Measurements from ENCODE around the gene TPD52L2. TPM values are rescaled to one million over a fixed set of nuclear protein-coding genes. Genes with fewer than 3 reads are reported as not detected.

The TPD52L2 gene
- total RNA-seq, 4 donors from 2014 or later = 85.9 to 101 (median 94.7) TPM

DNA sequence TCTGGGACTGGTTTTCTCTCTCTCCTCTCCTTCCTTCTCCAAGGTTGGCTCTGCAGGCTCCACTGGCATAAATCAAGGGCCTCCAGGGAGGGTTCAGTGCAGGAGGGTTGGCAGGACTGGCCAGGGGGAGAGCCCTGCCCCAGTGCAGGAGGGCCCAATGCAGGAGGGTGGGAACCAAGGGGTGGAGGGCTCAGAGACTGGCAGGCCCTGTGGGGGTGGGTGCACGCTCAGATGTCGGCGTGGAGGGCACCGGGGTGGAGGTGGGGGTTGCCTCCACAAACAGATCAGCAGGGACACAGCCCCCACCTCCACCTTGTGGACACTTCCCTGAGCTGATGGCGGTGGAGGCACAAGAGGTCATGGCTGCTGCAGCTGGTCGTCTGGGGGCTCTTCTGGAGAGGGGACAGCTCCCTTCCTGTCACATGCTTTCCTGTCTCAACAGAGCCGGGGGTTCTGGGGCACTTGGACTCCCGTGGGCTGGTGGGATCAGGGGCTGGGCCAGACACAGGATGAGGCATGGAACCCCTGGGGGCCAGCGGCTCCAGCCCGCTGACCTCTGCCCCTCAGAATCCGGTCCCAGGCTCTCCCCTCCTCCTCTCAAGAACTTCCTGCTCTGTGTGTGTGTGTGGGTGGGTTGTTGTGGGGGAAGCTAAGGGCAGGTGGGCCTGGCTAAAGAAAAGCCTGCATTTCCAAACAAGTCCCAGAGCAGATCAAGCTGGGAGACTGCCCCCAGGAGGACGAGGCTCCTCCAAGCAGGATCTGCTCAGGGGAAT is 6.5 kb upstream of the TPD52L2 start:
- intact Hi-C loops (cut with DNase I; ENCODE audit: low total_unique reads) = no loop called here
- 17 to 19% methylated on average over 12 of the region's 12 CpGs for WGBS, 2 donors
- DNase-seq (ENCODE audit: low spot score in 2 of 2) = no peak
- no peak overlapping the region for H3K4me3 ChIP-seq (ENCODE audit: low read depth, poor library complexity, severe bottlenecking)
- no peak for TF ChIP-seq POLR2A (IDR thresholded peaks at IDR 0.05)
- TF ChIP-seq CTCF (IDR thresholded peaks at IDR 0.05) = no peak

DNA sequence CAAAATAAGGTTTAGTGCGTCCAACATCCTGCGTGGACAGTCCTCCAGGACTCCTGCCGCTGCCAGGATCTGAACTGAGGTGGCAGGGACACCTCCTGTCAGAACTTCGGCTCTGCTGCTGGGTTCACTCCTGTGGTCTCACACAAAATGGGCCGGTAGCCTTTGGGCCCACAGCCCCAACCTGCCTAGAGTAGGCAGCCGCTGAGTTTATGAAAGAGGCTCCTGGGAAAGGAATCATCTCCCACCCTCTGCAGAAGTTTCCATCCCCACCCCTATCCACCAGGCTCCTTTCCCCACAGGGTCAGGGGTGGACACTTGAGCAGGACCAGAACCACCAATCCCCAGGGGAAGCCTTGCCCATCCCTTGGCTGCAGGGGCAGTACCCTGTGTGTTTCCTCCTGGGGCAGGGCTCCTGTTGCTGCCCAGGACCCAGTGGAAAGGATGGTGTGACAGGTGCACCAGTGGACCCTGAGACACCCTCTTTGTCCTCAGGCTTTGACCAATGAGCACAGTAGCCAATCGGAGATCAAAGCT is 5.8 kb upstream of the TPD52L2 start:
- no peak for DNase-seq (ENCODE audit: low spot score in 2 of 2)
- H3K4me3 ChIP-seq (ENCODE audit: low read depth, poor library complexity, severe bottlenecking) = no peak overlapping the region
- intact Hi-C loops (cut with DNase I; ENCODE audit: low total_unique reads) = no loop called here
- no peak for TF ChIP-seq POLR2A (IDR thresholded peaks at IDR 0.05)
- no peak for TF ChIP-seq CTCF (IDR thresholded peaks at IDR 0.05)
- WGBS, 2 donors = 48 to 63% methylated on average over 7 of the region's 7 CpGs

- DNase-seq (ENCODE audit: low spot score in 2 of 2) = no peak
- intact Hi-C loops (cut with DNase I; ENCODE audit: low total_unique reads) = no loop called here
- no peak overlapping the region for H3K4me3 ChIP-seq (ENCODE audit: low read depth, poor library complexity, severe bottlenecking)
- TF ChIP-seq POLR2A (IDR thresholded peaks at IDR 0.05) (no peak), CTCF (IDR thresholded peaks at IDR 0.05) (no peak)
- 77 to 84% methylated on average over 17 of the region's 17 CpGs for WGBS, 2 donors
Observed at GRCh38 chr20:63860325-63861051, 4.6 kb upstream of the TPD52L2 start.

GRCh38 chr20:63861365-63861934 is 3.6 kb upstream of the TPD52L2 start, which contains the start of gene ABHD16B:
Gene ABHD16B (plus strand): TSS chr20:63861498. CDS start chr20:63861541, 43 bp downstream.
- intact Hi-C loops (cut with DNase I; ENCODE audit: low total_unique reads) = no loop called here
- H3K4me3 ChIP-seq (ENCODE audit: low read depth, poor library complexity, severe bottlenecking) = no peak within 1 kb of the TSS
- DNase-seq (ENCODE audit: low spot score in 2 of 2) = no peak
- TF ChIP-seq POLR2A (IDR thresholded peaks at IDR 0.05) (no peak), CTCF (IDR thresholded peaks at IDR 0.05) (no peak)
- 96 to 98% methylated on average over 38 to 51 of the region's 59 CpGs for WGBS, 2 donors

DNA sequence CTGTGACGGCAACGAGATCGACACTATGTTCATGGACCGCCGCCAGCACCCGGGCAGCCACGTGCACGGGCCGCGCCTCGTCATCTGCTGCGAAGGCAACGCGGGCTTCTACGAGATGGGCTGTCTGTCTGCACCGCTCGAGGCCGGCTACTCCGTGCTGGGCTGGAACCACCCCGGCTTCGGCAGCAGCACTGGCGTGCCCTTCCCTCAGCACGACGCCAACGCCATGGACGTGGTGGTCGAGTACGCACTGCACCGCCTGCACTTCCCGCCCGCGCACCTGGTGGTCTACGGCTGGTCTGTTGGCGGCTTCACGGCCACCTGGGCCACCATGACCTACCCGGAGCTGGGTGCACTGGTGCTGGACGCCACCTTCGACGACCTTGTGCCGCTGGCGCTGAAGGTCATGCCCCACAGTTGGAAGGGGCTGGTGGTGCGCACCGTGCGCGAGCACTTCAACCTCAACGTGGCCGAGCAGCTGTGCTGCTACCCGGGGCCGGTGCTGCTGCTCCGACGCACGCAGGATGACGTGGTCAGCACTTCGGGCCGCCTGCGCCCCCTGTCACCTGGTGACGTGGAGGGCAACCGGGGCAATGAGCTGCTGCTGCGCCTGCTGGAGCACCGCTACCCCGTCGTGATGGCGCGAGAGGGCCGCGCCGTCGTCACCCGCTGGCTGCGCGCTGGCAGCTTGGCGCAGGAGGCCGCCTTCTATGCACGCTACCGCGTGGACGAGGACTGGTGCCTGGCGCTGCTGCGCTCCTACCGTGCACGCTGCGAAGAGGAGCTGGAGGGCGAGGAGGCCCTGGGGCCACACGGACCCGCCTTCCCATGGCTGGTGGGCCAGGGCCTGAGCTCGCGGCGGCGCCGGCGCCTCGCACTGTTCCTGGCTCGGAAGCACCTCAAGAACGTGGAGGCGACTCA is 2.8 kb upstream of the TPD52L2 start:
- no peak for DNase-seq (ENCODE audit: low spot score in 2 of 2)
- intact Hi-C loops (cut with DNase I; ENCODE audit: low total_unique reads) = no loop called here
- 96 to 97% methylated on average over 87 to 93 of the region's 95 CpGs for WGBS, 2 donors
- no peak for TF ChIP-seq CTCF (IDR thresholded peaks at IDR 0.05)
- no peak for TF ChIP-seq POLR2A (IDR thresholded peaks at IDR 0.05)
- no peak overlapping the region for H3K4me3 ChIP-seq (ENCODE audit: low read depth, poor library complexity, severe bottlenecking)
